HepG2 (cell line): ENCODE measurements around the gene MAPK8.

Experiments
- CEBPB ChIP-seq: IDR thresholded peaks from 2 replicates; pipeline ENCODE4 v1.6.1; 2011; ENCODE audit warnings: low read depth, low read length, improper control_type of control experiment, borderline replicate concordance
- EHMT2 ChIP-seq: fragments of 200-600 bp; sonication (generic); IDR thresholded peaks from 2 replicates; pipeline ENCODE4 v1.7.0; 2017; ENCODE audit warnings: antibody characterized with exemption, low read depth, low read length, borderline replicate concordance
- FOSL1 ChIP-seq: sonication (generic); formaldehyde crosslinking; IDR thresholded peaks from 2 replicates; pipeline ENCODE4 v1.9.0; 2021; ENCODE audit warnings: missing genetic modification reagents, borderline replicate concordance
- FOXJ3 ChIP-seq: sonication (generic); formaldehyde crosslinking; IDR thresholded peaks from 2 replicates; pipeline ENCODE4 v1.4.0; 2020; ENCODE audit warnings: missing genetic modification reagents, mild to moderate bottlenecking, borderline replicate concordance
- IRF2 ChIP-seq: IDR thresholded peaks from 2 replicates; pipeline ENCODE4 v1.6.1; 2018; ENCODE audit warnings: missing genetic modification reagents, missing compliant biosample characterization
- SETDB1 ChIP-seq: sonication (generic); formaldehyde crosslinking; IDR thresholded peaks from 2 replicates; pipeline ENCODE4 v1.5.1; 2020; ENCODE audit warnings: missing genetic modification reagents, mild to moderate bottlenecking, borderline replicate concordance
- SMC3 ChIP-seq: IDR thresholded peaks from 2 replicates; pipeline ENCODE4 v1.6.1; 2011; ENCODE audit warnings: low read length, improper control_type of control experiment
- STAG1 ChIP-seq: sonication (generic); formaldehyde crosslinking; IDR thresholded peaks from 2 replicates; pipeline ENCODE4 v1.4.0; 2020; ENCODE audit warnings: missing genetic modification reagents
- ZFP36L2 ChIP-seq: sonication (generic); formaldehyde crosslinking; IDR thresholded peaks from 2 replicates; pipeline ENCODE4 v1.4.0; 2020; ENCODE audit warnings: missing genetic modification reagents
- ZNF446 ChIP-seq: sonication (generic); formaldehyde crosslinking; IDR thresholded peaks from 2 replicates; pipeline ENCODE4 v1.5.0; 2020; ENCODE audit warnings: mild to moderate bottlenecking, missing genetic modification reagents
- TF ChIP-seq, protein P1 (sequence below): sonication (generic); formaldehyde crosslinking; IDR thresholded peaks from 2 replicates; pipeline ENCODE4 v1.5.0; 2020; ENCODE audit warnings: mild to moderate bottlenecking, missing genetic modification reagents, moderate library complexity

DNA sequence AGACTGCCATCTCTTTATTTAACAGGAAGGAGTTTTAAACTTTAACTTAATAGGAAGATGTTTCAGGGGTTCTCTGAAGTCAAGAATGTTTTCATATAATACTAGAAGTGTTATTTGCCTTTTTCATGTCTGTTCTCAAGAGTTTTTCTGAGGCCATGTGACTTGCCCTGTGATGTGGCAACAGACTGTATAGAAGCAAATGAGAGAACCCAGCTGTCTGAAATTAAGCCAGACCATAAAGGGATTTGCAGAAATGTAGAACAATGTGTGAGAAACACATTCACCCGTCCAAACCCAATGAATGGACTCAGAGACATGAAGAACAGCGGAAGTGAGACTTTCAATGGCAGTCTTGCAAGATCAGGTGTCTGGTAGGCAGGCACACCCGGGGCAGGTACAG lies 23.8 kb downstream of the MAPK8 start:
- no peak for TF ChIP-seq SETDB1 (CRISPR knock-in tag)
- no peak for TF ChIP-seq SMC3
- no peak for TF ChIP-seq FOSL1 (CRISPR knock-in tag)
- TF ChIP-seq STAG1: no peak
- TF ChIP-seq EHMT2: no peak
- TF ChIP-seq ZNF446 (CRISPR knock-in tag): no peak
- TF ChIP-seq, protein P1, sequence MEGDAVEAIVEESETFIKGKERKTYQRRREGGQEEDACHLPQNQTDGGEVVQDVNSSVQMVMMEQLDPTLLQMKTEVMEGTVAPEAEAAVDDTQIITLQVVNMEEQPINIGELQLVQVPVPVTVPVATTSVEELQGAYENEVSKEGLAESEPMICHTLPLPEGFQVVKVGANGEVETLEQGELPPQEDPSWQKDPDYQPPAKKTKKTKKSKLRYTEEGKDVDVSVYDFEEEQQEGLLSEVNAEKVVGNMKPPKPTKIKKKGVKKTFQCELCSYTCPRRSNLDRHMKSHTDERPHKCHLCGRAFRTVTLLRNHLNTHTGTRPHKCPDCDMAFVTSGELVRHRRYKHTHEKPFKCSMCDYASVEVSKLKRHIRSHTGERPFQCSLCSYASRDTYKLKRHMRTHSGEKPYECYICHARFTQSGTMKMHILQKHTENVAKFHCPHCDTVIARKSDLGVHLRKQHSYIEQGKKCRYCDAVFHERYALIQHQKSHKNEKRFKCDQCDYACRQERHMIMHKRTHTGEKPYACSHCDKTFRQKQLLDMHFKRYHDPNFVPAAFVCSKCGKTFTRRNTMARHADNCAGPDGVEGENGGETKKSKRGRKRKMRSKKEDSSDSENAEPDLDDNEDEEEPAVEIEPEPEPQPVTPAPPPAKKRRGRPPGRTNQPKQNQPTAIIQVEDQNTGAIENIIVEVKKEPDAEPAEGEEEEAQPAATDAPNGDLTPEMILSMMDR (CRISPR knock-in tag): no peak
- TF ChIP-seq FOXJ3: no peak
- no peak for TF ChIP-seq CEBPB
- no peak for TF ChIP-seq IRF2 (CRISPR knock-in tag)
- no peak for TF ChIP-seq ZFP36L2
